NCI-H226 (cell line): ENCODE results near the gene B4GALT4.
"Not testable (repeated sequence)": the region's sequence is repeated elsewhere in the genome, so short reads cannot be mapped to it uniquely, and the experiment has no call there.

Source experiments
- DNase-seq: peaks from one replicate; pipeline ENCODE4 v3.0.0-alpha.2; 2015

Gene B4GALT4

DNA sequence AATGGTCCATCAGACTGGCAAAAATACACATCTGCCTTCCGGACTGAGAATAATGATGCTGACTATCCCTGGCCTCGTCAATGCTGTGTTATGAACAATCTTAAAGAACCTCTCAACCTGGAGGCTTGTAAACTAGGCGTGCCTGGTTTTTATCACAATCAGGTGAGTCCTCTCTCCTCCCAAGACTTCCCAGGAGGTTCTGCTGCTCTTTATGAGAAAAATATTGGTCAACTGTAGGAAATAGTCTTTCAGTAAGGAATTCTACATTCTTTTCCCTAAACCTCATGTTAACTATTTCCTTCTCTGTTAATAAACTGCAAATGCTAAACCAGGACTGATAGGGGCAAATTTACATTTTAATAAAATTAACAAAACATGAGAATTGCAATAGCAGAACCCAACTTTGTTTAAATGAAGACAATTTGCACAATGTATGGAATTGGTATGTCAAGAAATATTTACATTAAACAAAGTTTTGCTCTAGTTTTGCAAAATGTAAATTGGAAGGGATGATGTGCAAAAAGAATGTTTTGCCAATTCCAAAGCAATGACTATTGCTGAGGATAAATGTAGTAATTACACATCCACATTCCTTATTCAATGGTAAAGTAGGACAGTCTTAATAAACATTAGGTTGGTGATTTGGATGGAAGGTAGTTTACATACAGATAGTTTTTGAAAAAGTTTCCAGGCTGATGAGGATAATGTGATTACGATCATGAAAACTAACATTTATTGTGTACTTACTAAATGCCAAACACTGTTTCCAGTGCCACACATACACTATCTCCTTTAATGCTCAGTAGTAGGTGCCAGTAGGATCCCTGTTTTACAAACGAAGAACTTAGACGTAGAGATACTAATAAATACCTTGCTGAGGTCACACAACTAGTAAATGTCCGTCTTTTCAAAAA is 46.2 kb downstream of the B4GALT4 start:
- DNase-seq, result no peak

- no peak for DNase-seq
These were observed 48.9 kb downstream of the B4GALT4 start for GRCh38 chr3:119191800-119192199.

GRCh38 chr3:119187266-119187665 is 53.4 kb downstream of the B4GALT4 start:
- peak; percentile 63 for DNase-seq

DNA sequence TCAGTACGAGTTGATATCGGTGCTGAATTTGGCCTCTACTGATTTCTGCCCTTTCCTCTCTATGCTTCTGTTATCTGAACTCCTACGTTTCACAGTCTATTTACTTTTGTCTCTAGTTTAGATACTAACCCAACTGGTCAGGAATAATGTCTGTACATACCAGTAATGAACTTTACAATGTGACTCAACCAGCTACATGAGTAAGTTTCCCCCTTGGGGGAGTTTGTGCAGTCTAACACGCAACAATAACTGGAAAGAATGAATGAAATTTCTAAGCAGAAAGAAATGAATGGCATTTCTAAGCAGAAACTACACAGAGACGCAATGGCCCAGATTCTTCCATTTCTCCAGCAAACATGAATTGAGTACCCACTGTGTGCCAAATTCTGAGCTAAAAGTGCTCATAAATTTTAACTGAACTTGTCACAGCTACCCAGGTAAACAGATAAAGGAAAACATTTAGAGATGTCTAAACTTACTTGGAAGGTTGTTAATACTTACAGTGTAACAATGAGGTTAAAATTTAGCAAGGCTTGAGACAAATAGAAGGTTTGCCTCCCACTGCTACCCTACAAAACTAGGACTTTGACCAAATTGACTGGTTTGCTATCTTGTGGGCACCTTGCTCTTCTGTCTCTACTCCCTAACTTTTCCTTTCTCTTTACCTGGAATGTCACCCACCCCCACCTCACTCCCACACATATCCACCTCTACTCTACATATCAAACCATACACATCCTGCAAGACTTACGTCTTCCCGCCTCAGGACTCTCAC is 55.7 kb downstream of the B4GALT4 start:
- DNase-seq, result peak; percentile 77

DNA sequence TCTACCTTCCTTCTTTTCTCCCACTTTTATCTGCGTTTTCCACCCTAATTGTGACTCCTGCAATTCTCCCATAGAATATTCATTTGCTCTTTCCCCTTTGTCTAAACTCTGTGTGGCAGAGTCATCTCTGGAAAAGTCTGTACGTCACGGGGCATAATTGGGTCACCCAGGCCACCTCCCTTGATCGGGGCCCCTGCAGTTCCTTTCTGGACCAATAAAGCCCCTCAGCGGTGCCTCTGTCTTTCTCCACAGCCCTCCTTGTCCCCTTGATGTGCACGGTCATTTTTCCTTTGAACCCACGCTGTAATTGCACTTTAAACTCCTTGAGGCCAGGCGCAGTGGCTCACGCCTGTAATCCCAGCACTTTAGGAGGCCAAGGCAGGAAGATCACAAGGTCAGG is 56.6 kb downstream of the B4GALT4 start:
- no peak for DNase-seq

DNA sequence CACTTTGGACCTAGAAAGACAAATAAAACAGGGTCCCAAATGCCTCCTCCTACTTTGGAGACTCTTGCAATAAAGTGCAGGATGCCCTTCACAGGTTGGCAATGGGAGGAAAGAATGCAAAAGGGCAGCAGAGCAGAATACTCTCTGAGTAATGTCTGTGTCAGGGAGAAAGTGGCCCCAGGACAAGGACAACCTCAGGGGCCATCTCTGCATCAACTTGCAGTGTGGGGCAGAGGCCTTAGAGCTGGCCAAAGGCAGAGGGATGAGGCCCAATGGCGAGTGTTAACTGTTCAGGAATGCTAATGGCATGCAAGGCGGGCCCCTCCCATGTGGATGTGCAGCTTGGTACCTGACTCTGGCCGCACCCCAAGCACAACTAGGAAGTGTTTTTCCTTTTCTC is 58.9 kb downstream of the B4GALT4 start:
- peak; percentile 83 for DNase-seq

- no peak for DNase-seq
These were observed 63.4 kb downstream of the B4GALT4 start for GRCh38 chr3:119177321-119177720.

GRCh38 chr3:119176778-119177177 is 63.9 kb downstream of the B4GALT4 start:
- no peak for DNase-seq

DNA sequence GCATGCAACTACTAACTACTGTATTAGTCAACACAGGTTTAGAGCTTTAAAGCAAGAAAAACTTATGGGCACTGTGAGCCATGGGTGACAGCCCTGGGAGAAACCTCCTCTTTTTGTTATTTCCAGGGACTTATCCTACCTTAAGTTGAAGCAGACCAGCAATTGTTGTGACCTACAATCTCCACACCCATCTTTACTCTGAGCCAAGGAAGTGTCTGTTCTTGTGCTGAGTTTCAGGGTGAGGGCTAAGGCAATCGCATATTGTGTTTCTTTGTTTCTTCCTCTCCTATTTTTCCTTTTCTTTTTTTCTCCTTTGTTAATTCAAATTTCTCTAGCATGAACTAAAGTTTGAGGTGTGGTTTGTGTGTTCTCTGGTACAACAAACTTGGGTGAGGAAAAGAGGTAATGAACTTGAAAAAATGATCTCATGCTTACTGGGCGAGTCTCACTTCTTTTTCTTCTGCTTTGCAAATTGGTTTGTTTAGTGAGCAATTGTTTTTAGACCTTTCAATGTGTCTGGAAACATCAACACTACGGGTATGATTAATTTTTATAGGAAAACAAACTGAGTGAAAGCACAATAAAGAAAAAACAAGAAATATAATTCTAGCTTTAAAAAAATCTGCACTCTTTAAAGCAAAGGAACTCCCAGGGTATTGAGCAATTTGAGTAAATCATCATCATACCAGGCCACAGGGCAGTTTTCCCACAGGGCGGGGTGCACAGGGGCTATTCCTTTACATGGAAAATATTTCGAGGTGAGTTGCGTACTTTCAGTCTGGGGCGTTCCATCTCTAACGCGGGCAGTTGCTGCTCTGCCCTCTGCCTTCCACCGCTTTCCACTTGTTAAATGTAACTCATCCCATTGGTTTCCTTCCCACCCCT is 64.6 kb downstream of the B4GALT4 start:
- peak; percentile 80 for DNase-seq

GRCh38 chr3:119173325-119173724 is 67.4 kb downstream of the B4GALT4 start, which contains the start of gene UPK1B:
TSS of gene UPK1B (plus strand) at chr3:119173598. CDS start at chr3:119186742, 13,144 bp downstream.
- DNase-seq, result peak; percentile 85

DNA sequence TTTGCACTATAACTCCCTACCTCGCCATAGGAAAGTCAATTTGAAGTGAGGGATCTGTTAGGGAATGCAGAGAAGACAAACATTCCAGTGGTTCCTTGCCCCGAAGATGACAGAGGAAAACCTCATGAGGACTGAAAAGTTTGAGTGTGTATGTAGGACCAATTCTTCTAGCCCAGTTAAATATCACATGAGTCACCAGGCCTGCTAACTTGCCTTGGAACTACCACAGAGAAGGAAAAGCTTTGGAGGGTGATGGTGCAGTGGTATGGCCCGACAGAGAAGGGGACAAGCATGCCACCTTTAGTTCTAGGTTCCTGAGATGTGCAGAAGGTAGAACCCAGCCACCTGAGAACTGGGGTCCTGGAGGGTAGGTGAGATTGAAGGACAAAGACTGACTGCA is 69.9 kb downstream of the B4GALT4 start:
- no peak for DNase-seq

GRCh38 chr3:119164745-119165144 is 75.9 kb downstream of the B4GALT4 start:
- DNase-seq, result not testable (repeated sequence)
